HEK293T (cell line): Measurements from ENCODE around the gene MGAT5.

ENCODE experiments used
- CTBP1 ChIP-seq: fragments of 450-650 bp; IDR thresholded peaks from 2 replicates; pipeline ENCODE4 v1.6.1; 2016; ENCODE audit warnings: borderline replicate concordance
- FOXM1 ChIP-seq: fragments of 450-650 bp; IDR thresholded peaks from 2 replicates; pipeline ENCODE4 v1.6.1; 2017; ENCODE audit warnings: mild to moderate bottlenecking, borderline replicate concordance
- LEF1 ChIP-seq: fragments of 450-650 bp; IDR thresholded peaks from 2 replicates; pipeline ENCODE4 v1.6.1; 2017; ENCODE audit warnings: mild to moderate bottlenecking, borderline replicate concordance
- SUZ12 ChIP-seq: fragments of 450-650 bp; IDR thresholded peaks from 2 replicates; pipeline ENCODE4 v1.6.1; 2016; ENCODE audit warnings: mild to moderate bottlenecking

DNA sequence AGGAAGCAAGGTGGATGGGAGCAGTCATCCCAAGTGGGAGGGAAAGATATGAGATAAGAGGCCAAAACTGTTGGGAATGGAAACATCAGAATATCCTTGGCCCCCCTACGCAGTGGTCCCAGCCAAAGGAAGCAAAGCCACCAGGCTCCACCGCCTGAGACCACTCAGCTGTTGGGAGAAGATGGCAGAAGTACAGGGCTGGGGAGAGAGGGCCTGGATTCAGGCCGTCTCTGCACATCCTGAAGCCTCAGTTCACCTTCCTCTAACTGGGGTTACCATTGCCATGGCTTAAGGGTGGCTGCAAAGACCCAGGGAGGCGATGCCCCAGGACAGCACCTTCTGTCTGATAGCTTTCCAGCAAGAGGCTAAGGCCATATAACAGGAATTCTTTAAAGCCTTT, 193.8 kb downstream of the MGAT5 start:
- TF ChIP-seq FOXM1 (no peak), CTBP1 (no peak), LEF1 (no peak), SUZ12 (no peak)
